Measurements from ENCODE around the gene ZFP90.

The ZFP90 gene

GRCh38 chr16:68528686-68529379 lies 10.3 kb upstream of the ZFP90 start:
- in situ Hi-C loops (cut with HindIII; ENCODE audit: low pct_ligation_motif_present, low sequenced_read_pairs): no loop called here
- H3K4me3 ChIP-seq (ENCODE audit: low read depth, low read length): peak overlapping the region; percentile 6
- DNase-seq: peak; percentile 76

DNA sequence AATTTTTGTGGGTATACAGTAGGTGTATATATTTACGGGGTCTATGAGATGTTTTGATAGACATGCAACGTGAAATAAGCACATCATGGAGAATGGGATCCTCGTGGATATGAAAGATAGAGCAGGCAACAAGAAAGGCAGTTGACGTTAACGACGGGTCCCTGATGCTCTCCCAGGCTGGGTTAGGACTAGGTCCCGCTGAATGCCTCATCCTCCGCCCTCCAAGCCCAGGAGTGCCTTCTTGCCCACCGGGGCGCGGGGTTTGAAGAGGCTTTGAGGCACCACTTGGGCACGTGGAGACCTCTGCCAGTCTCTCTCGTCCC lies 9.5 kb upstream of the ZFP90 start:
- peak overlapping the region; percentile 73 for H3K4me3 ChIP-seq (ENCODE audit: low read depth, low read length)
- in situ Hi-C loops (cut with HindIII; ENCODE audit: low pct_ligation_motif_present, low sequenced_read_pairs): no loop called here
- TF ChIP-seq, protein P1, sequence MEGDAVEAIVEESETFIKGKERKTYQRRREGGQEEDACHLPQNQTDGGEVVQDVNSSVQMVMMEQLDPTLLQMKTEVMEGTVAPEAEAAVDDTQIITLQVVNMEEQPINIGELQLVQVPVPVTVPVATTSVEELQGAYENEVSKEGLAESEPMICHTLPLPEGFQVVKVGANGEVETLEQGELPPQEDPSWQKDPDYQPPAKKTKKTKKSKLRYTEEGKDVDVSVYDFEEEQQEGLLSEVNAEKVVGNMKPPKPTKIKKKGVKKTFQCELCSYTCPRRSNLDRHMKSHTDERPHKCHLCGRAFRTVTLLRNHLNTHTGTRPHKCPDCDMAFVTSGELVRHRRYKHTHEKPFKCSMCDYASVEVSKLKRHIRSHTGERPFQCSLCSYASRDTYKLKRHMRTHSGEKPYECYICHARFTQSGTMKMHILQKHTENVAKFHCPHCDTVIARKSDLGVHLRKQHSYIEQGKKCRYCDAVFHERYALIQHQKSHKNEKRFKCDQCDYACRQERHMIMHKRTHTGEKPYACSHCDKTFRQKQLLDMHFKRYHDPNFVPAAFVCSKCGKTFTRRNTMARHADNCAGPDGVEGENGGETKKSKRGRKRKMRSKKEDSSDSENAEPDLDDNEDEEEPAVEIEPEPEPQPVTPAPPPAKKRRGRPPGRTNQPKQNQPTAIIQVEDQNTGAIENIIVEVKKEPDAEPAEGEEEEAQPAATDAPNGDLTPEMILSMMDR (IDR thresholded peaks at IDR 0.05; ENCODE audit: low read depth, low read length, missing control alignments): no peak
- H3K36me3 ChIP-seq (replicated peaks): no peaks in the 10 kb centered on the region
- DNase-seq: no peak
- H3K27ac ChIP-seq: no peak overlapping the region
- H3K27me3 ChIP-seq (replicated peaks): no peaks in the 10 kb centered on the region

More at GRCh38 chr16:68528686-68529379, 10.3 kb upstream of the ZFP90 start:
- Histone ChIP-seq H3K36me3 (replicated peaks) (no peaks in the 10 kb centered on the region), H3K27me3 (replicated peaks) (no peaks in the 10 kb centered on the region), H3K27ac (no peak overlapping the region)
- TF ChIP-seq, protein P1 (IDR thresholded peaks at IDR 0.05; ENCODE audit: low read depth, low read length, missing control alignments): peak; percentile 95

DNA sequence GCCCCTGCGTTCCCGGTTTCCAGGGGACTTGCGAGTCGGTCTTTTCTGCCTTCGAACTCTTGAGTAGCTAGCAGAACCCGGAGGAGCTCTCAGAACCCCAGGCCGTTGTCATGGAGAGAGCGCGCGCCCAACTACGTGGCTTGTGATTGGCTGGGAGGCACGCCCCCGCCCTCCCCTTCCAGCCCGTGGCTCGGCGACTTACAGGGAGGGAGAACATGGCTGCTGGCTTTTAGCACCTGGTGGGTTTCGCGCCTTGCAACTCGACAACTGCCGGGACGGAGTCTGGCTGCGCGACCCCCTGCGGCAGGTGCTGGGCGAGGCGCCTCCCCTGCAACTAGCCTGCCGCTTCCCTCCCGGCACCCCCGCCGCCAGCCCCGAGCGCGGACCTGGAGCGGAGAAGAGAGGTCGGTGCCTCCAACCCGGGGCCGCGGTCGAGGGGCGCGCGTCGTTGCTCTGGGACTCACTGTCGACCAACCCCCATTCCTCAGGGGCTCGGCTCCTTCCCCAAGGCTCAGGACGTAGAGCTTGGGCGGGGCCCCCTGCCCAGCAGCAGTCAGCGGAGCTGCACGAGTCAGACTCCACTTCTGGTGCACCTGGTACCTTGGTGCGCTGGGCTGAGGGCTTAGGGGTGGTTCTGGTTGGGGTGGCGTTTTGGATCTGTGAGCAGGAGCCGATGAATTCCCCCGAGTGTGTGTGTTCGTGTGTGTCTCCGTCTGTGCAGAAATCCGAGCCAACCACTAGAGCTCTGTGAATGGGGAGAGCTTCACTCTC lies 9.0 kb upstream of the ZFP90 start:
- Histone ChIP-seq H3K27me3 (replicated peaks) (no peaks in the 10 kb centered on the region), H3K27ac (no peak overlapping the region)
- in situ Hi-C loops (cut with HindIII; ENCODE audit: low pct_ligation_motif_present, low sequenced_read_pairs): no loop called here

GRCh38 chr16:68533937-68534336 lies 5.2 kb upstream of the ZFP90 start:
- H3K27me3 ChIP-seq (replicated peaks): no peaks in the 10 kb centered on the region
- TF ChIP-seq, protein P1 (IDR thresholded peaks at IDR 0.05; ENCODE audit: low read depth, low read length, missing control alignments): no peak
- in situ Hi-C loops (cut with HindIII; ENCODE audit: low pct_ligation_motif_present, low sequenced_read_pairs): no loop called here
- H3K27ac ChIP-seq: no peak overlapping the region
- DNase-seq: no peak
- H3K4me3 ChIP-seq (ENCODE audit: low read depth, low read length): no peak overlapping the region
- no peaks in the 10 kb centered on the region for H3K36me3 ChIP-seq (replicated peaks)

More for the DNA sequence above, 9.0 kb upstream of the ZFP90 start:
- no peaks in the 10 kb centered on the region for H3K36me3 ChIP-seq (replicated peaks)
- H3K4me3 ChIP-seq (ENCODE audit: low read depth, low read length): peak overlapping the region; percentile 73
- TF ChIP-seq, protein P1 (IDR thresholded peaks at IDR 0.05; ENCODE audit: low read depth, low read length, missing control alignments): no peak
- DNase-seq: peak; percentile 79

- Histone ChIP-seq H3K4me3 (ENCODE audit: low read depth, low read length) (no peak overlapping the region), H3K36me3 (replicated peaks) (no peaks in the 10 kb centered on the region), H3K27ac (no peak overlapping the region), H3K27me3 (replicated peaks) (no peaks in the 10 kb centered on the region)
- in situ Hi-C loops (cut with HindIII; ENCODE audit: low pct_ligation_motif_present, low sequenced_read_pairs): no loop called here
- TF ChIP-seq, protein P1 (IDR thresholded peaks at IDR 0.05; ENCODE audit: low read depth, low read length, missing control alignments): no peak
- DNase-seq: no peak
These were observed 3.8 kb upstream of the ZFP90 start for GRCh38 chr16:68535331-68535730.

Data from brain microvascular endothelial cell (primary cell).